NCI-H748 (cell line): ENCODE data around the gene SMTNL2.
"Not testable (repeated sequence)": the region's sequence is repeated elsewhere in the genome, so short reads cannot be mapped to it uniquely, and the experiment has no call there.

Source experiments
- DNase-seq: peaks from one replicate; lab custom pipeline; 2025; ENCODE audit not compliant: unreplicated experiment; lab: John Stamatoyannopoulos, UW

Gene SMTNL2

GRCh38 chr17:4600563-4600962, 16.2 kb downstream of the SMTNL2 start:
- no peak for DNase-seq

- DNase-seq, result no peak
Measured at GRCh38 chr17:4601326-4601725, 17.0 kb downstream of the SMTNL2 start.

GRCh38 chr17:4602041-4602440, 17.7 kb downstream of the SMTNL2 start:
- no peak for DNase-seq

DNA sequence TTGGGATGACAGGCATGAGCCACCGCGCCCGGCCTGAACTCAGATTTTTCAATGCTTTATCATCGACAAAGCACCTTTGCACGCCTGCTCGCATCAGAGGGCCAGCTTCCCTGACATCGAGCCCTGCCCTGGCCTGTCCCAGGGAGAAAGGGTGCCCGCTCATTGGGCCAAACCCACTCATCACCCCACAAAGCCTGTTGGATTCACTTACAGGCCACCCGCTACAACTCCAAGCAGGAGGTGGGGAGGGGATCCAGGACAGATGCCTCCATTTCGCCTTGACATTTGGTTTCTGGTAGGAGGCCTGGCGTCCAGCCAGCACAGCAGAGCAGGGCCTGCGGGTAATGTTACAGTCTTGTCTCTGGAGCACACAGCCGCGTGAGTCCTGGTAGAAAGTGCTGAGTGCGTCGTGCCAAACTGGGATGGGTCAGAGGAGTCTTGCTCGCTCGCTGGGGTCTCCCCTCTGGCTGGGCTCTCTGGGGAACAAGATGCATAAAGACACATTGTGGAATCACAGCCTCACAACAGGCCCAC, 19.8 kb downstream of the SMTNL2 start:
- DNase-seq, result peak; percentile 55

DNA sequence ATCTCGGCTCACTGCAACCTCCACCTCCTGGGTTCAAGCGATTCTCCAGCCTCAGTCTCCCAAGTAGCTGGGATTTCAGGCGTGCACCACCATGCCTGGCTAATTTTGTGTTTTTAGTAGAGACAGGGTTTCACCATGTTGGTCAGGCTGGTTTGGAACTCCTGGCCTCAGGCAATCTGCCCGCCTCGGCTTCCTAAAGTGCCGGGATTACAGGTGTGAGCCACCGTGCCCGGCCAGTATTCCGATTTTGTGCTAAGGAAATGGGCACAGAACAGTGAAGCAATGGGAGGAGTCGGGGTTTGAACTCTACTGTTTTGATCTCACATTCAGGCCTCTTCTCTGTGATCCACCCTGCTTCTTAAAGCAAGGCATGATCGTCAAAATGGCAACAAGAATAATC, 20.4 kb downstream of the SMTNL2 start:
- DNase-seq, result not testable (repeated sequence)

DNA sequence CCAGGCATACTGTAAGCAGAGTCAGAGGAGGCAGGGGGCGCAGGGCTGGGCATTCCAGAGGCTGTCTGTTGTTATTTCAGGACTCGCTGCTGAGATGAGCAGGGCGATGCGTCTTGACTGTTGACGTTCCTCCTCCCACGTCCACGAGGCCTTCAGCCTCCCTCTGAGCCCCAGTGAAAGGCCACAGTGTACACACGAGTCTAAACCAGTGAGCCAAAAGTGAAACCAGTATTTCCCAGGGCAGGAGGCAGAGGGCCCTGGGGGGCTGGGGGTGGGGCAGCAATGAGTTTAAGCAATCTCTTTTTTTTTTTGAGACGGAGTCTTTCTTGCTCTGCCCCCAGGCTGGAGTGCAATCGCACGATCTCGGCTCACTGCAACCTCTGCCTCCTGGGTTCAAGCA, 21.5 kb downstream of the SMTNL2 start:
- no peak for DNase-seq

GRCh38 chr17:4607261-4607741, 23.0 kb downstream of the SMTNL2 start:
- no peak for DNase-seq

DNA sequence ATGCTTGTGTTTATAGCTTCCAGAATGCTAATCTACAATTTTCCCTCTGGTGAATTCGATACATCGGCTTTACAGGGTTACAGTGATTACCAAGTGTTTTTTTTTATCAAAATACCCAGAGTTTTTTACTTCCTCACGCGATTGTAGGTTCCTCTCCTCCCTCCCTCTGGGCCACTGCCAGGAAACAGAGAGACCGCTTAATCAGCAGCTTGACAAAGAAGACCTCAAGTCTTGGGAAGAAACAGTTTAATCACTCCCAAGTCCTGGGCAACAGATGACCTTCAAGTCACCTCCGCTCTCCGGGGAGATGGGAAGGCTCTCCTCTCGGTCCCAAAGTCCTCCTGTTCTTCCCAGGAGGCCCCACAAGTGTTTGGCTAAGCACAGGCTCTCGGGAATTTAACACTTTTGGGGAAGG, 23.5 kb downstream of the SMTNL2 start:
- DNase-seq, result no peak

DNA sequence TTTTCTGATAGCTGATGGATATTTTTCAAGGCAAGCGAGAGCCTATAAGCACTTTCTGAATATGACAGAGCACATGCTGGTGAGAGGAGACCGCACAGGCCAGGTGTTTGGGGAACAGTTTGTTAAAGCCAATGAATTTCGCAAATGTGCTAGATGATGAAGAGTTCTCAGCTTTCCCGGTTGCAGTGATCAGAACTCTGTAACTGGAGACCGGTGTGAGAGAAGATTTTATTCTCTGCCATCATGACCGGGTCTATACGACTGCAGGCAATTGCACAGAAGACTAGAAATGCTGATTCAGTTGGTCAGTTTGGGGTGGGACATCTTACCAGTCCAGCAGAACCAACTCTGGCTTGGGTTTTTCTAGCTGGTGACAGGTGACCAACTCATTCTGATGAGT, 25.4 kb downstream of the SMTNL2 start:
- no peak for DNase-seq

DNA sequence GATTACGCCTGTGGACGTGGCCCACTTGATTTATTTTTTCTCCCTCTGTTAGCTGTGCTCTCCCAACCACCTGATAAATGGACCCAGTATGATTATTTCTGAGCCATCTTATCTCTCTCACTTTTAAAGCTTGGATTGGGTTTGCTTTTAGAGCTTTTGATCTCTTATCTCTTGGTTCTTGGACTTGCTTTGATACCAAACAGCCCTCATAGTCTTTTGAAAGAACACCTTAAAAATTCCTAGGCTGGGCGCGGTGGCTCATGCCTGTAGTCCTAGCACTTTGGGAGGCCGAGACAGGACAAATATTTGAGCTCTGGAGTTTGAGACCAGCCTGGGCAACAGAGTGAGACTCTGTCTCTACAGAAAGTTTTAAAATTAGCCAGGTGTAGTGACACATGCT, 25.8 kb downstream of the SMTNL2 start:
- DNase-seq, result no peak

- no peak for DNase-seq
Measured at GRCh38 chr17:4610656-4611055, 26.3 kb downstream of the SMTNL2 start.

- peak; percentile 36 for DNase-seq
Measured at GRCh38 chr17:4616476-4616875, 32.1 kb downstream of the SMTNL2 start.

GRCh38 chr17:4617090-4617489, 32.8 kb downstream of the SMTNL2 start:
- DNase-seq, result no peak

GRCh38 chr17:4617590-4618351, 33.4 kb downstream of the SMTNL2 start:
- DNase-seq, result no peak

DNA sequence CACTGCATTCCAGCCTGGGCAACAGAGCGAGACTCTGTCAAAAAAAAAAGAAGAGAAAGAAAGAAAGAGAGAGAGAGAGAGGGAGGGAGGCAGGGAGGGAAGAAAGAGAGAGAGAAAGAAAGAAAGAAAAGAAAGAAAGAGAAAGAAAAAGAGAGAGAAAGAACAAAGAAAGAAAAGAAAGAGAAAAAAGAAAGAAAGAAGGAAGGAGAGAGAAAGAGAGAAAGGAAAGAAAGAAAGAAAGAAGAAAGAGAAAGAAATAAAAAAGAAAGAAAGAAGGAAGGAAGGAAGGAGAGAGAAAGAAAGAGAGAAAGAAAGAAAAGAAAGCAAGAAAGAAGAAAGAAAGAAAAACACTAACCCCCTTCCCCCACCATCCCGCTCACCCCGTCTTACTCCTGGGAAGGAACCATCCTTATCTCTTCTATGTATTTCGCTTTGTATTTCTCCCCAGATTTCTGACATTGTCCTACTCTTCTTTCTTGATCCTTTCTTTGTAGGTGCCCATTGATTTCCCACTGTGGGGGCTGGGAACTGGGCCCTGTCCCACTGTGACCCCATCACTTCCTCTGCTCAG, 36.3 kb downstream of the SMTNL2 start:
- DNase-seq, result no peak

- no peak for DNase-seq
Measured at GRCh38 chr17:4622375-4622774, 38.0 kb downstream of the SMTNL2 start.

GRCh38 chr17:4623249-4623648, 38.9 kb downstream of the SMTNL2 start:
- DNase-seq, result no peak

GRCh38 chr17:4624451-4624911, 40.2 kb downstream of the SMTNL2 start:
- not testable (repeated sequence) for DNase-seq

- peak; percentile 69 for DNase-seq
Measured at GRCh38 chr17:4625181-4625617, 40.9 kb downstream of the SMTNL2 start.

- no peak for DNase-seq
Measured at GRCh38 chr17:4626734-4627256, 42.5 kb downstream of the SMTNL2 start.

DNA sequence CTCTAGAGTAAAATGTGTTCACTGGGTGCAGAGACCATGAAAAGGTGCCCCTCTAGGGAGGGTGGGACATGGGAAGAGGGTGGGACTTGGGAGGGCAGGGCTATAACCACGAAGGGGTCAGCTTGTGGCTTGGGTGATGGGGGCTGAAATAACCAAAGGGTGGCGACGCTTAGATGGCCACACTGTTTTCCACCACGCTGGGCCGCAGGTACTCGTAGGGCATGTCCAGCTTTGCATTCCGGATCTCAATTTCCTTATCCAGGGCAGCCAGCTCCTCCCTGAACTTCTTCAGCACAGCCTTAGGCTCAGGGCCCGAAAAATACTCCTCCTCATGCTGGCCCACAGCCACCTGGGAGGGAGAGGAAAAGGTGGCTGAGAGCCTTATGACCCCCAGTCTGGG, 47.1 kb downstream of the SMTNL2 start:
- DNase-seq, result no peak
